Ovary (tissue), 9 donors: ENCODE data around the gene NOS3. TPM values are rescaled to one million over a fixed set of nuclear protein-coding genes. Genes with fewer than 3 reads are reported as not detected.
A peak's percentile ranks its signal among the peaks of the same experiment; 100 is the strongest.

Source experiments
- DNase-seq, 5 donors: peaks; one replicate each; pipeline ENCODE4 v3.0.0-alpha.2; 2019 to 2020
- H3K27ac ChIP-seq, 2 donors: fragments of 200-600 bp; one replicate each; pipeline versions ENCODE4 v1.5.1 to v1.8.0; 2019 to 2022
- H3K27me3 ChIP-seq: fragments of 200-600 bp; one replicate; pipeline ENCODE4 v1.8.0; 2022
- H3K36me3 ChIP-seq: fragments of 200-600 bp; sonication (generic); one replicate; pipeline ENCODE4 v1.5.1; 2019
- H3K4me1 ChIP-seq: one replicate; pipeline ENCODE4 v1.8.1; 2013; ENCODE audit warnings: mild to moderate bottlenecking, moderate library complexity; ENCODE audit not compliant: insufficient read depth
- H3K4me3 ChIP-seq: fragments of 200-600 bp; sonication (generic); one replicate; pipeline ENCODE4 v1.5.1; 2017
- H3K9me3 ChIP-seq, 2 donors: fragments of 200-600 bp in 1 of 2; sonication (generic) in 1 of 2; one replicate each; pipeline versions ENCODE4 v1.5.1 to v1.8.1; 2013 to 2019; ENCODE audit warnings: mild to moderate bottlenecking in 1 of 2, moderate library complexity in 1 of 2
- CTCF ChIP-seq, 3 donors: fragments of 450-650 bp in 2 of 3; fragments of 200-600 bp in 1 of 3; IDR thresholded peaks; one replicate each; pipeline versions ENCODE4 v1.5.1 to v1.8.0; 2016 to 2022; ENCODE audit warnings: antibody characterized with exemption in 3 of 3, mild to moderate bottlenecking in 1 of 3
- EP300 ChIP-seq: sonication (generic); formaldehyde crosslinking; IDR thresholded peaks from one replicate; pipeline ENCODE4 v1.6.1; 2017; ENCODE audit warnings: antibody characterized with exemption
- POLR2A ChIP-seq: fragments of 450-650 bp; IDR thresholded peaks from one replicate; pipeline ENCODE4 v1.6.1; 2017; ENCODE audit warnings: antibody characterized with exemption, mild to moderate bottlenecking, moderate library complexity
- WGBS, 3 donors: extraction: QIAGEN DNeasy Blood & Tissue Kit in 1 of 3; methylation state at CpG; one replicate each; pipeline versions ENCODE4 v1.1.5 to v1.1.7; 2013 to 2017; 5-methylcytosine and 5-hydroxymethylcytosine counted together
- intact Hi-C, 4 donors: fragments of 100-400 bp; cut with DNase I; formaldehyde crosslinking; loops; one replicate each; pipeline versions ENCODE4 v1.11.0 to v1.15.1; 2022 to 2023
- polyA plus RNA-seq, 2 donors: library from polyadenylated mRNA; stranded (reverse); fragments of 200-250 nt in 1 of 2; fragments of 350-450 nt in 1 of 2; fragmentation: Illumina TruSeq in 1 of 2; extraction: RNeasy Lipid Tissue Mini Kit (QIAGEN cat#74804) in 1 of 2; gene quantifications; one replicate each; pipeline ENCODE4 v1.2.3, GENCODE V29; 2013 to 2014
- total RNA-seq, 7 donors: library from RNA; depleted of rRNA in 2 of 7; stranded (reverse); fragments of >200 nt in 2 of 7; fragmentation: NEBNext Ultra II Directional in 3 of 7; extraction: Animal tissue kit (Norgen Biotek cat#: 25700) in 3 of 7; gene quantifications; one replicate each; pipeline versions ENCODE4 v1.1.0 to v1.2.4, GENCODE V29; 2016 to 2023
- donor health status: DM: no; HTN: no; CAD: no; lungs with moderate emphysema.
- donor health status: DM: no; HTN: no; CAD: no.
- donor health status: Bipolar disorder and iron deficiency.
- donor health status: DM: yes; HTN: yes; CAD: no.
- donor health status: DM: no; HTN: no; CAD: no.
- donor health status: DM: yes; HTN: yes; CAD: no.

NOS3 gene
- total and polyA plus RNA-seq, 9 donors: 1.0 to 26.0 (median 5.4) TPM

- Histone ChIP-seq H3K36me3 (no peaks in the 10 kb centered on the region), H3K9me3 (no peaks in the 10 kb centered on the region), H3K27ac (peak overlapping the region in 1 of 2 donors; percentile 28), H3K27me3 (no peaks in the 10 kb centered on the region), H3K4me1 (peaks cover 16% of the 10 kb centered on the region), H3K4me3 (peak overlapping the region; percentile 36)
- whole genome bisulfite sequencing, 3 donors: 36 to 48% (median 42%) methylated on average over 18 to 21 of the region's 21 CpGs
- intact Hi-C loops: no loop called here
- TF ChIP-seq EP300 (no peak), POLR2A (no peak), CTCF (IDR thresholded peaks at IDR 0.05) (no peak)
- DNase-seq: no peak
These were observed 35.8 kb upstream of the NOS3 start for GRCh38 chr7:150954986-150955518.

GRCh38 chr7:150955519-150956394 lies 35.1 kb upstream of the NOS3 start:
- no peaks in the 10 kb centered on the region for H3K9me3 ChIP-seq
- no peak for TF ChIP-seq POLR2A
- TF ChIP-seq EP300: no peak
- peak in 1 of 3 donors; percentile 13 for TF ChIP-seq CTCF (IDR thresholded peaks at IDR 0.05)
- peaks cover 16% of the 10 kb centered on the region for H3K4me1 ChIP-seq
- no peaks in the 10 kb centered on the region for H3K36me3 ChIP-seq
- H3K27ac ChIP-seq: peak overlapping the region in 1 of 2 donors; percentile 28
- H3K27me3 ChIP-seq: no peaks in the 10 kb centered on the region
- H3K4me3 ChIP-seq: peak overlapping the region; percentile 36
- intact Hi-C loops: no loop called here
- DNase-seq: peak; percentile 74 to 85 (median 83)
- WGBS, 3 donors: 6 to 19% (median 9%) methylated on average over 15 to 38 of the region's 38 CpGs

GRCh38 chr7:150956395-150957132 lies 34.3 kb upstream of the NOS3 start:
- Histone ChIP-seq H3K4me1 (peaks cover 17% of the 10 kb centered on the region), H3K27me3 (no peaks in the 10 kb centered on the region), H3K36me3 (no peaks in the 10 kb centered on the region), H3K9me3 (no peaks in the 10 kb centered on the region), H3K4me3 (no peak overlapping the region), H3K27ac (no peak overlapping the region)
- TF ChIP-seq POLR2A: no peak
- no peak for TF ChIP-seq EP300
- no peak for TF ChIP-seq CTCF (IDR thresholded peaks at IDR 0.05)
- 89 to 93% (median 92%) methylated on average over 9 of the region's 9 CpGs for WGBS, 3 donors
- intact Hi-C loops: no loop called here
- DNase-seq: peak in 1 of 5 donors; percentile 33

GRCh38 chr7:150957133-150958020 lies 33.4 kb upstream of the NOS3 start:
- no peaks in the 10 kb centered on the region for H3K27me3 ChIP-seq
- 90% methylated on average over 26 of the region's 26 CpGs for WGBS, 3 donors
- H3K4me1 ChIP-seq: peaks cover 24% of the 10 kb centered on the region
- no peaks in the 10 kb centered on the region for H3K36me3 ChIP-seq
- no peak overlapping the region for H3K4me3 ChIP-seq
- no peak for TF ChIP-seq POLR2A
- TF ChIP-seq CTCF (IDR thresholded peaks at IDR 0.05): no peak
- TF ChIP-seq EP300: no peak
- H3K27ac ChIP-seq: no peak overlapping the region
- intact Hi-C loops: no loop called here
- peak in 1 of 5 donors; percentile 35 for DNase-seq
- H3K9me3 ChIP-seq: no peaks in the 10 kb centered on the region
